Astrocyte of the spinal cord (primary cell): ENCODE data around the gene FANK1.
A peak's percentile ranks its signal among the peaks of the same experiment; 100 is the strongest.
"Not testable (repeated sequence)": the region's sequence is repeated elsewhere in the genome, so short reads cannot be mapped to it uniquely, and the experiment has no call there.

Experiments
- DNase-seq: peaks from one replicate; pipeline ENCODE4 v3.0.0; 2011; ENCODE audit warnings: low read depth, low spot score
- H3K4me3 ChIP-seq: 2 replicates; pipeline ENCODE4 v1.5.1; 2011; ENCODE audit warnings: low read depth, mild to moderate bottlenecking, low read length, moderate library complexity
- CTCF ChIP-seq: IDR thresholded peaks from 2 replicates; pipeline ENCODE4 v1.5.1; 2012; ENCODE audit warnings: low read depth, mild to moderate bottlenecking, low read length, inconsistent platforms
- in situ Hi-C: cut with HindIII; loops from 2 replicates; pipeline ENCODE4 v1.10.0; 2017; ENCODE audit warnings: low sequenced_read_pairs

Gene FANK1

GRCh38 chr10:126041804-126042231, 145.5 kb downstream of the FANK1 start:
- TF ChIP-seq CTCF: no peak
- DNase-seq: peak; percentile 55
- no peak overlapping the region for H3K4me3 ChIP-seq
- in situ Hi-C loops: no loop called here

GRCh38 chr10:126042354-126042753, 146.0 kb downstream of the FANK1 start:
- no peak overlapping the region for H3K4me3 ChIP-seq
- DNase-seq: no peak
- no peak for TF ChIP-seq CTCF
- in situ Hi-C loops: no loop called here

GRCh38 chr10:126042906-126043305, 146.5 kb downstream of the FANK1 start:
- in situ Hi-C loops: no loop called here
- H3K4me3 ChIP-seq: no peak overlapping the region
- TF ChIP-seq CTCF: no peak
- no peak for DNase-seq

- in situ Hi-C loops: no loop called here
- H3K4me3 ChIP-seq: no peak overlapping the region
- no peak for TF ChIP-seq CTCF
- DNase-seq: no peak
Observed at GRCh38 chr10:126043389-126043788, 147.0 kb downstream of the FANK1 start.

GRCh38 chr10:126045861-126046260, 149.5 kb downstream of the FANK1 start:
- in situ Hi-C loops: no loop called here
- no peak overlapping the region for H3K4me3 ChIP-seq
- no peak for DNase-seq
- TF ChIP-seq CTCF: no peak

GRCh38 chr10:126046831-126047230, 150.5 kb downstream of the FANK1 start:
- no peak overlapping the region for H3K4me3 ChIP-seq
- no peak for TF ChIP-seq CTCF
- DNase-seq: no peak
- in situ Hi-C loops: no loop called here

- DNase-seq, H3K4me3 ChIP-seq, in situ Hi-C loops: not testable (repeated sequence)
Observed at GRCh38 chr10:126047749-126048148, 151.4 kb downstream of the FANK1 start.
